WTC11 (cell line): Measurements from ENCODE around the gene MR1. TPM values are rescaled to one million over a fixed set of nuclear protein-coding genes. Genes with fewer than 3 reads are reported as not detected.
"Not testable (repeated sequence)": the region's sequence is repeated elsewhere in the genome, so short reads cannot be mapped to it uniquely, and the experiment has no call there.

Experiments used
- ATAC-seq: fragments of 200-7000 bp; cut with Tn5 transposase; 2 replicates; pipeline ENCODE4 v1.10.0; 2021; ENCODE audit warnings: mild to moderate bottlenecking, moderate library complexity
- CTCF ChIA-PET: fragments of 300-600 bp; sonication (Branson Sonifier 250); formaldehyde crosslinking; loops from one replicate; lab custom pipeline; 2021; ENCODE audit warnings: antibody characterized with exemption; lab: Charles Lee
- POLR2A ChIA-PET: fragments of 350-600 bp; sonication (Branson Sonifier 250); formaldehyde crosslinking; loops from one replicate; lab custom pipeline; 2021; ENCODE audit warnings: antibody characterized with exemption; lab: Charles Lee
- DNase-seq: peaks from one replicate; pipeline ENCODE4 v3.0.0; 2021; ENCODE audit warnings: low spot score
- H3K27ac Mint-ChIP-seq: 2 replicates; pipeline ENCODE4 v1.8.0; 2021; ENCODE audit warnings: mixed read lengths
- H3K27me3 Mint-ChIP-seq: 2 replicates; pipeline ENCODE4 v1.8.0; 2021; ENCODE audit warnings: low read depth, mild to moderate bottlenecking, moderate library complexity, mixed read lengths
- H3K36me3 Mint-ChIP-seq: 2 replicates; pipeline ENCODE4 v1.8.0; 2021; ENCODE audit warnings: mixed read lengths
- H3K4me1 Mint-ChIP-seq: 2 replicates; pipeline ENCODE4 v1.8.0; 2022; ENCODE audit warnings: mixed read lengths
- H3K4me3 Mint-ChIP-seq: 2 replicates; pipeline ENCODE4 v1.8.0; 2021; ENCODE audit warnings: mild to moderate bottlenecking, moderate library complexity, mixed read lengths
- H3K9me3 Mint-ChIP-seq: 2 replicates; pipeline ENCODE4 v1.8.0; 2021; ENCODE audit warnings: mixed read lengths
- EMX1 ChIP-seq: fragments of 250-450 bp; sonication (Bioruptor Pico); IDR thresholded peaks from 2 replicates; pipeline ENCODE4 v1.8.0; 2021; ENCODE audit warnings: mild to moderate bottlenecking
- ESRRA ChIP-seq: sonication (generic); formaldehyde crosslinking; IDR thresholded peaks from 2 replicates; pipeline ENCODE4 v1.8.1; 2022; ENCODE audit warnings: mild to moderate bottlenecking, missing genetic modification reagents, borderline replicate concordance
- FOXP1 ChIP-seq: sonication (generic); formaldehyde crosslinking; IDR thresholded peaks from 2 replicates; pipeline ENCODE4 v1.8.0; 2022; ENCODE audit warnings: missing genetic modification reagents, mild to moderate bottlenecking, moderate library complexity, borderline replicate concordance
- HMGA2 ChIP-seq: fragments of 250-450 bp; sonication (Bioruptor Pico); IDR thresholded peaks from 2 replicates; pipeline ENCODE4 v1.4.0; 2021; ENCODE audit warnings: mild to moderate bottlenecking, moderate library complexity
- MYBL2 ChIP-seq: sonication (generic); formaldehyde crosslinking; IDR thresholded peaks from 2 replicates; pipeline ENCODE4 v1.8.1; 2023; ENCODE audit warnings: mild to moderate bottlenecking, moderate library complexity, missing genetic modification reagents
- SP1 ChIP-seq: sonication (generic); formaldehyde crosslinking; conservative IDR thresholded peaks from 2 replicates; pipeline ENCODE4 v1.8.1; 2022; ENCODE audit warnings: missing genetic modification reagents
- ZNF219 ChIP-seq: sonication (generic); formaldehyde crosslinking; IDR thresholded peaks from 2 replicates; pipeline ENCODE4 v1.8.0; 2023; ENCODE audit warnings: missing genetic modification reagents, mild to moderate bottlenecking, borderline replicate concordance
- ZNF396 ChIP-seq: fragments of 250-450 bp; sonication (Bioruptor Pico); IDR thresholded peaks from 2 replicates; pipeline ENCODE4 v1.8.0; 2021; ENCODE audit warnings: mild to moderate bottlenecking, moderate library complexity, borderline replicate concordance
- total RNA-seq: library from RNA; stranded (reverse); gene quantifications from 3 replicates; pipeline ENCODE4 v1.2.3, GENCODE V29; 2021
- TF ChIP-seq, protein P1 (sequence below): sonication (generic); formaldehyde crosslinking; IDR thresholded peaks from 2 replicates; pipeline ENCODE4 v1.8.0; 2023; ENCODE audit warnings: missing genetic modification reagents
- TF ChIP-seq, protein P2 (sequence below): fragments of 250-450 bp; sonication (Bioruptor Pico); IDR thresholded peaks from 2 replicates; pipeline ENCODE4 v1.9.0; 2021; ENCODE audit warnings: mild to moderate bottlenecking
- TF ChIP-seq, protein P3 (sequence below): sonication (generic); formaldehyde crosslinking; conservative IDR thresholded peaks from 2 replicates; pipeline ENCODE4 v1.8.1; 2022; ENCODE audit warnings: mild to moderate bottlenecking, missing genetic modification reagents
- TF ChIP-seq, protein P4 (sequence below): sonication (generic); formaldehyde crosslinking; IDR thresholded peaks from 2 replicates; pipeline ENCODE4 v1.8.1; 2023; ENCODE audit warnings: mild to moderate bottlenecking, moderate library complexity, missing genetic modification reagents
- TF ChIP-seq, protein P5 (sequence below): fragments of 250-450 bp; sonication (Bioruptor Pico); IDR thresholded peaks from 2 replicates; pipeline ENCODE4 v1.9.0; 2021; ENCODE audit warnings: mild to moderate bottlenecking, borderline replicate concordance
- TF ChIP-seq, protein P6 (sequence below): fragments of 250-450 bp; sonication (Bioruptor Pico); IDR thresholded peaks from 2 replicates; pipeline ENCODE4 v1.8.0; 2021; ENCODE audit warnings: mild to moderate bottlenecking
- TF ChIP-seq, protein P7 (sequence below): sonication (generic); formaldehyde crosslinking; IDR thresholded peaks from 2 replicates; pipeline ENCODE4 v1.8.0; 2022; ENCODE audit warnings: missing genetic modification reagents

MR1 gene
- total RNA-seq, 1 experiment from 2014 or later = 0.28 TPM

DNA sequence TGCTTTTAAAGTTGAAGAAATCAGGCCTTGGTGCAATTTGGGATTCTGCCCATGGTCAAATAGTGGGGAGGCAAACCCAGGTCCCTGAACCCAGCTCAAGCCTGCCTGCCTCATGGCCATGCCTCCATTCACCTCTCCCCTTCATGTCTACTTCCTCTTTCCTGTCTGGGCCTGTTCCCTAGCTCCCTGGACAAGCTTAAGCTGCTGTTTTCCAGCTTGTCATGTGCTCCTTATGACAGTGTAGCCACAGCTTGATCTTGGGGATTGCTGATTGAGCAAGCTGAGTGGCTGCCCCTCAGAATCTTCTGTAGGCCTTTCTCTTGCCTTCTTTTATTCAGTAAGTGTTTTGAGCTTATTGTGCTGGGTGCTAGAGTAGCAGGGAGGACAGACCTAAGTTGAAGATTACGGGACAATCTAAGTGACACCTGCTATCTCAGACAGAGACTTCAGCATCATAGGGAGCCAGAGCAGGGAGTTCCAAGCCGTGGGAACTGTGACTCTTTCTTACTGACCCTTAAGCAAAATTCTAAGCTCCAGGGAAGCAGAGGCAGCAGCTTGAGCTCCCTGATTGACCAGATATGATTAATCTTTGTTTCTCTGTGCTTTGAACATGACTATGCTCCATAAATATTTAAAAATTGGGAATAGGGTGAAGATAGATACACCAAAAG is 520 bp upstream of the MR1 start:
- POLR2A ChIA-PET = interaction anchor here (1.1 kb wide), 1 partner anchor 11 kb away, joined by 3 read pairs; no protein-coding TSS in a partner anchor
- Mint-ChIP-seq H3K27me3 (no peaks in the 10 kb centered on the region; the same call in 1 of the 2 replicates), H3K4me1 (peaks cover under 1% of the 10 kb centered on the region; the same call in 1 of the 2 replicates), H3K27ac (no peak overlapping the region), H3K4me3 (no peak overlapping the region), H3K9me3 (no peaks in the 10 kb centered on the region), H3K36me3 (no peaks in the 10 kb centered on the region)
- no peak for DNase-seq
- TF ChIP-seq, protein P1, sequence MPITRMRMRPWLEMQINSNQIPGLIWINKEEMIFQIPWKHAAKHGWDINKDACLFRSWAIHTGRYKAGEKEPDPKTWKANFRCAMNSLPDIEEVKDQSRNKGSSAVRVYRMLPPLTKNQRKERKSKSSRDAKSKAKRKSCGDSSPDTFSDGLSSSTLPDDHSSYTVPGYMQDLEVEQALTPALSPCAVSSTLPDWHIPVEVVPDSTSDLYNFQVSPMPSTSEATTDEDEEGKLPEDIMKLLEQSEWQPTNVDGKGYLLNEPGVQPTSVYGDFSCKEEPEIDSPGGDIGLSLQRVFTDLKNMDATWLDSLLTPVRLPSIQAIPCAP (CRISPR knock-in tag) = no peak
- TF ChIP-seq, protein P2, sequence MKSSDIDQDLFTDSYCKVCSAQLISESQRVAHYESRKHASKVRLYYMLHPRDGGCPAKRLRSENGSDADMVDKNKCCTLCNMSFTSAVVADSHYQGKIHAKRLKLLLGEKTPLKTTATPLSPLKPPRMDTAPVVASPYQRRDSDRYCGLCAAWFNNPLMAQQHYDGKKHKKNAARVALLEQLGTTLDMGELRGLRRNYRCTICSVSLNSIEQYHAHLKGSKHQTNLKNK (CRISPR knock-in tag) = no peak
- TF ChIP-seq MYBL2 (CRISPR knock-in tag) (no peak), ESRRA (CRISPR knock-in tag) (no peak), EMX1 (CRISPR knock-in tag) (no peak), FOXP1 (no peak)
- TF ChIP-seq, protein P3, sequence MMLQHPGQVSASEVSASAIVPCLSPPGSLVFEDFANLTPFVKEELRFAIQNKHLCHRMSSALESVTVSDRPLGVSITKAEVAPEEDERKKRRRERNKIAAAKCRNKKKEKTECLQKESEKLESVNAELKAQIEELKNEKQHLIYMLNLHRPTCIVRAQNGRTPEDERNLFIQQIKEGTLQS (CRISPR knock-in tag) = no peak
- TF ChIP-seq, protein P4, sequence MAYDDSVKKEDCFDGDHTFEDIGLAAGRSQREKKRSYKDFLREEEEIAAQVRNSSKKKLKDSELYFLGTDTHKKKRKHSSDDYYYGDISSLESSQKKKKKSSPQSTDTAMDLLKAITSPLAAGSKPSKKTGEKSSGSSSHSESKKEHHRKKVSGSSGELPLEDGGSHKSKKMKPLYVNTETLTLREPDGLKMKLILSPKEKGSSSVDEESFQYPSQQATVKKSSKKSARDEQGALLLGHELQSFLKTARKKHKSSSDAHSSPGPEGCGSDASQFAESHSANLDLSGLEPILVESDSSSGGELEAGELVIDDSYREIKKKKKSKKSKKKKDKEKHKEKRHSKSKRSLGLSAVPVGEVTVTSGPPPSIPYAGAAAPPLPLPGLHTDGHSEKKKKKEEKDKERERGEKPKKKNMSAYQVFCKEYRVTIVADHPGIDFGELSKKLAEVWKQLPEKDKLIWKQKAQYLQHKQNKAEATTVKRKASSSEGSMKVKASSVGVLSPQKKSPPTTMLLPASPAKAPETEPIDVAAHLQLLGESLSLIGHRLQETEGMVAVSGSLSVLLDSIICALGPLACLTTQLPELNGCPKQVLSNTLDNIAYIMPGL (CRISPR knock-in tag) = no peak
- CTCF ChIA-PET = interaction anchor here (0.6 to 8.5 kb wide), 6 partner anchors 42 to 392 kb away, joined by 3 to 51 read pairs (median 4); no protein-coding TSS in a partner anchor
- no peak for ATAC-seq

DNA sequence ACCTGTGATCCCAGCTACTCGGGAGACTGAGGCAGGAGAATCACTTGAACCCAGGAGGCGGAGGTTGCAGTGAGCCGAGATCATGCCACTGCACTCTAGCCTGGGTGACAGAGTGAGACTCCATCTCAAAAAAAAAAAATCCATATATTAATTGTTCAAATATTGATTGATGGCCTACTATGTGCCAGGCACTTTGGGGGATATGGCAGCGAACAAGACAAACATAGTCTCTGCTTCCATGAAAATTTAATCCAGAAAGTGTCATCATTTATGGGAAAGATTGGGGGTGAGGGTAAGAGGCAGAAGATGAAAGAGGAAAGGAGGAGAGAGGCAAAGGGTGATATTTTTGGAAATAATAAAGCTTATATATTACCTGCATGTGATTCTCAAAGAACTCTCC is 1.4 kb downstream of the MR1 start:
- H3K36me3 Mint-ChIP-seq, DNase-seq, H3K4me1 Mint-ChIP-seq, H3K27me3 Mint-ChIP-seq, H3K4me3 Mint-ChIP-seq, H3K9me3 Mint-ChIP-seq, POLR2A ChIA-PET, ATAC-seq, H3K27ac Mint-ChIP-seq: not testable (repeated sequence)
- CTCF ChIA-PET = interaction anchor here (8.5 kb wide), 1 partner anchor 107 kb away, joined by 51 read pairs; no protein-coding TSS in a partner anchor

DNA sequence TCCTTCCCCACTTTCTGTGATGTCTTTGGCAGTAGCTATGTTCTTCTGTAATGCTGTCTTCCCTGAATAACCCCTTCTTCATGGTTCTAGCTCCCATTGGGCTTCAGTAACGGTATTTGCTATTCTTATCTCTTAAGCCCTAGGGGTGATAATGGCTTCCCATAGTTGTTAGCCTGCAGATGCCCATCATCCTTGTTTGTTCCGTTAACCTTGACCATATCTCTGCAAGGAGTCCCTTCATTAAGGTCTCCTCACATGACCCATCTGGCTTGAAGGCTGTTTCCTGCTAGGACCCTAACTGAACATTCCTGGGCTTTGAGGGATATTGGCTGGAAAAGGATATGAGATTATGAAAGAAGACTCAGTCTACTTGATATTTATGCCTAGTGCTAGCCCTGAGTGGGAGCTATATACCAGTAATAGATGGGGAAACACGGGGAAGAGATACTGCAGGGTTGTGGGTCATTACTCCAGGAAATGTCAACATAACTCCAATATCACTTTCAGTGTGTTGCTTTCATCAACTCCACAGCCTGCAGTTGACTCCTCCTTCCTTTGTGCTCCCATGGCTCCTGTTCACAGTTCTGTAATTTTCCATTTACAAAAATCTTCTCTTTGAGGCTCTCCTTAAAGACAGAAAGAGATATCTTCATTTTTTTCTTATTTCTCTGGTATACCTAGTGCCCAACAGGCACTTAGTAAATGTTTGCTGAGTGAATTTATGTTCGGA is 2.5 kb downstream of the MR1 start:
- H3K36me3 Mint-ChIP-seq = no peaks in the 10 kb centered on the region
- no peak overlapping the region for H3K27ac Mint-ChIP-seq
- H3K4me3 Mint-ChIP-seq = no peak overlapping the region
- H3K9me3 Mint-ChIP-seq = no peaks in the 10 kb centered on the region
- ChIA-PET POLR2A (no interaction called here), CTCF (interaction anchor here (0.9 to 8.5 kb wide), 2 partner anchors 48 to 106 kb away, joined by 3 to 51 read pairs; no protein-coding TSS in a partner anchor)
- no peak for TF ChIP-seq HMGA2 (CRISPR knock-in tag)
- no peak for TF ChIP-seq SP1 (CRISPR knock-in tag)
- TF ChIP-seq, protein P5, sequence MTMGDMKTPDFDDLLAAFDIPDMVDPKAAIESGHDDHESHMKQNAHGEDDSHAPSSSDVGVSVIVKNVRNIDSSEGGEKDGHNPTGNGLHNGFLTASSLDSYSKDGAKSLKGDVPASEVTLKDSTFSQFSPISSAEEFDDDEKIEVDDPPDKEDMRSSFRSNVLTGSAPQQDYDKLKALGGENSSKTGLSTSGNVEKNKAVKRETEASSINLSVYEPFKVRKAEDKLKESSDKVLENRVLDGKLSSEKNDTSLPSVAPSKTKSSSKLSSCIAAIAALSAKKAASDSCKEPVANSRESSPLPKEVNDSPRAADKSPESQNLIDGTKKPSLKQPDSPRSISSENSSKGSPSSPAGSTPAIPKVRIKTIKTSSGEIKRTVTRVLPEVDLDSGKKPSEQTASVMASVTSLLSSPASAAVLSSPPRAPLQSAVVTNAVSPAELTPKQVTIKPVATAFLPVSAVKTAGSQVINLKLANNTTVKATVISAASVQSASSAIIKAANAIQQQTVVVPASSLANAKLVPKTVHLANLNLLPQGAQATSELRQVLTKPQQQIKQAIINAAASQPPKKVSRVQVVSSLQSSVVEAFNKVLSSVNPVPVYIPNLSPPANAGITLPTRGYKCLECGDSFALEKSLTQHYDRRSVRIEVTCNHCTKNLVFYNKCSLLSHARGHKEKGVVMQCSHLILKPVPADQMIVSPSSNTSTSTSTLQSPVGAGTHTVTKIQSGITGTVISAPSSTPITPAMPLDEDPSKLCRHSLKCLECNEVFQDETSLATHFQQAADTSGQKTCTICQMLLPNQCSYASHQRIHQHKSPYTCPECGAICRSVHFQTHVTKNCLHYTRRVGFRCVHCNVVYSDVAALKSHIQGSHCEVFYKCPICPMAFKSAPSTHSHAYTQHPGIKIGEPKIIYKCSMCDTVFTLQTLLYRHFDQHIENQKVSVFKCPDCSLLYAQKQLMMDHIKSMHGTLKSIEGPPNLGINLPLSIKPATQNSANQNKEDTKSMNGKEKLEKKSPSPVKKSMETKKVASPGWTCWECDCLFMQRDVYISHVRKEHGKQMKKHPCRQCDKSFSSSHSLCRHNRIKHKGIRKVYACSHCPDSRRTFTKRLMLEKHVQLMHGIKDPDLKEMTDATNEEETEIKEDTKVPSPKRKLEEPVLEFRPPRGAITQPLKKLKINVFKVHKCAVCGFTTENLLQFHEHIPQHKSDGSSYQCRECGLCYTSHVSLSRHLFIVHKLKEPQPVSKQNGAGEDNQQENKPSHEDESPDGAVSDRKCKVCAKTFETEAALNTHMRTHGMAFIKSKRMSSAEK = no peak
- TF ChIP-seq, protein P6, sequence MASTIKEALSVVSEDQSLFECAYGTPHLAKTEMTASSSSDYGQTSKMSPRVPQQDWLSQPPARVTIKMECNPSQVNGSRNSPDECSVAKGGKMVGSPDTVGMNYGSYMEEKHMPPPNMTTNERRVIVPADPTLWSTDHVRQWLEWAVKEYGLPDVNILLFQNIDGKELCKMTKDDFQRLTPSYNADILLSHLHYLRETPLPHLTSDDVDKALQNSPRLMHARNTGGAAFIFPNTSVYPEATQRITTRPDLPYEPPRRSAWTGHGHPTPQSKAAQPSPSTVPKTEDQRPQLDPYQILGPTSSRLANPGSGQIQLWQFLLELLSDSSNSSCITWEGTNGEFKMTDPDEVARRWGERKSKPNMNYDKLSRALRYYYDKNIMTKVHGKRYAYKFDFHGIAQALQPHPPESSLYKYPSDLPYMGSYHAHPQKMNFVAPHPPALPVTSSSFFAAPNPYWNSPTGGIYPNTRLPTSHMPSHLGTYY (CRISPR knock-in tag) = no peak
- TF ChIP-seq FOXP1 = no peak
- no peak for TF ChIP-seq ZNF219 (CRISPR knock-in tag)
- no peak for TF ChIP-seq ZNF396 (CRISPR knock-in tag)
- TF ChIP-seq, protein P7, sequence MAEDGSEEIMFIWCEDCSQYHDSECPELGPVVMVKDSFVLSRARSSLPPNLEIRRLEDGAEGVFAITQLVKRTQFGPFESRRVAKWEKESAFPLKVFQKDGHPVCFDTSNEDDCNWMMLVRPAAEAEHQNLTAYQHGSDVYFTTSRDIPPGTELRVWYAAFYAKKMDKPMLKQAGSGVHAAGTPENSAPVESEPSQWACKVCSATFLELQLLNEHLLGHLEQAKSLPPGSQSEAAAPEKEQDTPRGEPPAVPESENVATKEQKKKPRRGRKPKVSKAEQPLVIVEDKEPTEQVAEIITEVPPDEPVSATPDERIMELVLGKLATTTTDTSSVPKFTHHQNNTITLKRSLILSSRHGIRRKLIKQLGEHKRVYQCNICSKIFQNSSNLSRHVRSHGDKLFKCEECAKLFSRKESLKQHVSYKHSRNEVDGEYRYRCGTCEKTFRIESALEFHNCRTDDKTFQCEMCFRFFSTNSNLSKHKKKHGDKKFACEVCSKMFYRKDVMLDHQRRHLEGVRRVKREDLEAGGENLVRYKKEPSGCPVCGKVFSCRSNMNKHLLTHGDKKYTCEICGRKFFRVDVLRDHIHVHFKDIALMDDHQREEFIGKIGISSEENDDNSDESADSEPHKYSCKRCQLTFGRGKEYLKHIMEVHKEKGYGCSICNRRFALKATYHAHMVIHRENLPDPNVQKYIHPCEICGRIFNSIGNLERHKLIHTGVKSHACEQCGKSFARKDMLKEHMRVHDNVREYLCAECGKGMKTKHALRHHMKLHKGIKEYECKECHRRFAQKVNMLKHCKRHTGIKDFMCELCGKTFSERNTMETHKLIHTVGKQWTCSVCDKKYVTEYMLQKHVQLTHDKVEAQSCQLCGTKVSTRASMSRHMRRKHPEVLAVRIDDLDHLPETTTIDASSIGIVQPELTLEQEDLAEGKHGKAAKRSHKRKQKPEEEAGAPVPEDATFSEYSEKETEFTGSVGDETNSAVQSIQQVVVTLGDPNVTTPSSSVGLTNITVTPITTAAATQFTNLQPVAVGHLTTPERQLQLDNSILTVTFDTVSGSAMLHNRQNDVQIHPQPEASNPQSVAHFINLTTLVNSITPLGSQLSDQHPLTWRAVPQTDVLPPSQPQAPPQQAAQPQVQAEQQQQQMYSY (CRISPR knock-in tag) = no peak
- no peaks in the 10 kb centered on the region for H3K27me3 Mint-ChIP-seq
- ATAC-seq (no peak), DNase-seq (no peak)
- H3K4me1 Mint-ChIP-seq = no peaks in the 10 kb centered on the region
